ENCODE results near the gene DSPP.

Gene DSPP

GRCh38 chr4:87657525-87657924, 49.2 kb downstream of the DSPP start:
- DNase-seq (ENCODE audit: low read depth, low spot score): no peak
- ChIA-PET CTCF (no interaction called here), POLR2A (no interaction called here)
- TF ChIP-seq CTCF (IDR thresholded peaks at IDR 0.05; ENCODE audit: insufficient read depth, low read length, missing control alignments): no peak
- H3K4me3 ChIP-seq (ENCODE audit: low read depth, low read length): no peak overlapping the region

- DNase-seq (ENCODE audit: low read depth, low spot score): no peak
- CTCF ChIA-PET: interaction anchor here (0.8 to 1.6 kb wide), 2 partner anchors 179 to 190 kb away, joined by 3 to 6 read pairs; no protein-coding TSS in a partner anchor
Measured at GRCh38 chr4:87659247-87659931, 51.1 kb downstream of the DSPP start.

GRCh38 chr4:87662871-87663270, 54.5 kb downstream of the DSPP start:
- CTCF ChIA-PET: interaction anchor here (1.1 to 1.2 kb wide), 2 partner anchors 17 to 191 kb away, joined by 3 to 4 read pairs; no protein-coding TSS in a partner anchor
- no peak for DNase-seq (ENCODE audit: low read depth, low spot score)
- no peak for TF ChIP-seq CTCF (IDR thresholded peaks at IDR 0.05; ENCODE audit: insufficient read depth, low read length, missing control alignments)
- POLR2A ChIA-PET: no interaction called here
- H3K4me3 ChIP-seq (ENCODE audit: low read depth, low read length): no peak overlapping the region

More at GRCh38 chr4:87659247-87659931, 51.1 kb downstream of the DSPP start:
- H3K4me3 ChIP-seq (ENCODE audit: low read depth, low read length): no peak overlapping the region
- no peak for TF ChIP-seq CTCF (IDR thresholded peaks at IDR 0.05; ENCODE audit: insufficient read depth, low read length, missing control alignments)
- POLR2A ChIA-PET: no interaction called here

Measured in AG04449 (cell line).